Body of pancreas (tissue), 4 donors: ENCODE results near the gene XRCC4.

Experiments
- POLR2A ChIP-seq, 3 donors: fragments of 450-650 bp; IDR thresholded peaks; one replicate each; pipeline ENCODE4 v1.6.1; 2016; ENCODE audit warnings: antibody characterized with exemption in 3 of 3, mild to moderate bottlenecking in 2 of 3
- TF ChIP-seq, protein P1 (sequence below), 7 experiments: fragments of 450-650 bp in 4 of 7; fragments of 200-600 bp in 3 of 7; sonication (generic) in 3 of 7; IDR thresholded peaks; one replicate each; pipeline ENCODE4 v1.5.1; 2016 to 2019; ENCODE audit warnings: antibody characterized with exemption in 7 of 7

- TF ChIP-seq, protein P1, sequence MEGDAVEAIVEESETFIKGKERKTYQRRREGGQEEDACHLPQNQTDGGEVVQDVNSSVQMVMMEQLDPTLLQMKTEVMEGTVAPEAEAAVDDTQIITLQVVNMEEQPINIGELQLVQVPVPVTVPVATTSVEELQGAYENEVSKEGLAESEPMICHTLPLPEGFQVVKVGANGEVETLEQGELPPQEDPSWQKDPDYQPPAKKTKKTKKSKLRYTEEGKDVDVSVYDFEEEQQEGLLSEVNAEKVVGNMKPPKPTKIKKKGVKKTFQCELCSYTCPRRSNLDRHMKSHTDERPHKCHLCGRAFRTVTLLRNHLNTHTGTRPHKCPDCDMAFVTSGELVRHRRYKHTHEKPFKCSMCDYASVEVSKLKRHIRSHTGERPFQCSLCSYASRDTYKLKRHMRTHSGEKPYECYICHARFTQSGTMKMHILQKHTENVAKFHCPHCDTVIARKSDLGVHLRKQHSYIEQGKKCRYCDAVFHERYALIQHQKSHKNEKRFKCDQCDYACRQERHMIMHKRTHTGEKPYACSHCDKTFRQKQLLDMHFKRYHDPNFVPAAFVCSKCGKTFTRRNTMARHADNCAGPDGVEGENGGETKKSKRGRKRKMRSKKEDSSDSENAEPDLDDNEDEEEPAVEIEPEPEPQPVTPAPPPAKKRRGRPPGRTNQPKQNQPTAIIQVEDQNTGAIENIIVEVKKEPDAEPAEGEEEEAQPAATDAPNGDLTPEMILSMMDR (IDR thresholded peaks at IDR 0.05) = no peak
- TF ChIP-seq POLR2A (IDR thresholded peaks at IDR 0.05) = no peak
Measured at GRCh38 chr5:83392766-83393503, 315.6 kb downstream of the XRCC4 start.
